OCI-LY7 (cell line): Measurements from ENCODE around the gene GNA12. TPM values are rescaled to one million over a fixed set of nuclear protein-coding genes. Genes with fewer than 3 reads are reported as not detected.

Source experiments
- BruUV-seq: library from RNA; stranded (reverse); fragments of 400-500 nt; replicated peaks from 2 replicates; lab custom pipeline; 2021; lab: Mats Ljungman, UMichigan
- CTCF ChIA-PET: fragments of 300-600 bp; sonication (Branson Sonifier 250); formaldehyde crosslinking; loops from one replicate; lab custom pipeline; 2022; ENCODE audit warnings: antibody characterized with exemption; ENCODE audit not compliant: unreplicated experiment; lab: Charles Lee
- POLR2A ChIA-PET: fragments of 300-600 bp; sonication (Branson Sonifier 250); formaldehyde crosslinking; loops from one replicate; lab custom pipeline; 2022; ENCODE audit warnings: antibody characterized with exemption; lab: Charles Lee
- DNase-seq: peaks from one replicate; pipeline ENCODE4 v3.0.0-alpha.2; 2015; ENCODE audit warnings: low spot score
- H2AFZ ChIP-seq: fragments of 200-600 bp; sonication (generic), shearing (Covaris generic); 2 replicates; pipeline ENCODE4 v1.6.1; 2014; ENCODE audit warnings: mild to moderate bottlenecking, antibody characterized with exemption, low read length, moderate library complexity
- H3K27ac ChIP-seq: fragments of 200-600 bp; sonication (generic); 2 replicates; pipeline ENCODE4 v1.5.1; 2014; ENCODE audit warnings: mixed run types, low read depth, mild to moderate bottlenecking, moderate library complexity, low read length, inconsistent platforms; ENCODE audit not compliant: poor library complexity, severe bottlenecking
- H3K36me3 ChIP-seq: fragments of 200-600 bp; sonication (generic); 2 replicates; pipeline ENCODE4 v1.6.1; 2014; ENCODE audit warnings: mild to moderate bottlenecking, antibody characterized with exemption, low read length, moderate library complexity, mixed read lengths; ENCODE audit not compliant: insufficient read depth
- H3K4me1 ChIP-seq: fragments of 200-600 bp; sonication (generic); 2 replicates; pipeline ENCODE4 v1.5.1; 2014; ENCODE audit warnings: mild to moderate bottlenecking, low read length; ENCODE audit not compliant: insufficient read depth, poor library complexity, severe bottlenecking
- H3K4me2 ChIP-seq: fragments of 200-600 bp; sonication (generic); 2 replicates; pipeline ENCODE4 v1.6.1; 2014; ENCODE audit warnings: mild to moderate bottlenecking, low read length
- H3K4me3 ChIP-seq: fragments of 200-600 bp; sonication (generic); 2 replicates; pipeline ENCODE4 v1.5.1; 2014; ENCODE audit warnings: mild to moderate bottlenecking, low read depth, low read length; ENCODE audit not compliant: poor library complexity, severe bottlenecking
- H3K79me2 ChIP-seq: fragments of 200-600 bp; sonication (generic); 2 replicates; pipeline ENCODE4 v1.6.1; 2016; ENCODE audit warnings: low read depth, mild to moderate bottlenecking, low read length, moderate library complexity, mixed read lengths; ENCODE audit not compliant: insufficient read depth
- H3K9me2 ChIP-seq: fragments of 200-600 bp; sonication (generic); 2 replicates; pipeline ENCODE4 v1.6.1; 2016; ENCODE audit warnings: mild to moderate bottlenecking, low read length, mixed read lengths; ENCODE audit not compliant: insufficient read depth
- H3K9me3 ChIP-seq: fragments of 200-600 bp; sonication (generic); 2 replicates; pipeline ENCODE4 v1.6.1; 2014; ENCODE audit warnings: mild to moderate bottlenecking, mixed run types, low read length, mixed read lengths
- H4K20me1 ChIP-seq: fragments of 200-600 bp; sonication (generic); 2 replicates; pipeline ENCODE4 v1.6.1; 2014; ENCODE audit warnings: mild to moderate bottlenecking, antibody characterized with exemption, low read length, moderate library complexity, mixed read lengths; ENCODE audit not compliant: insufficient read depth
- EZH2phosphoT487 ChIP-seq: fragments of 200-600 bp; sonication (generic); IDR thresholded peaks from 2 replicates; pipeline ENCODE4 v1.6.1; 2018; ENCODE audit warnings: low read depth, borderline replicate concordance, mild to moderate bottlenecking, mixed run types, antibody characterized with exemption, low read length, moderate library complexity, mixed read lengths
- intact Hi-C: fragments of 100-400 bp; cut with micrococcal nuclease; formaldehyde crosslinking; loops from one replicate; pipeline ENCODE4 v1.10.0; 2022; ENCODE audit not compliant: unreplicated experiment
- total RNA-seq, 2 experiments: library from RNA; depleted of rRNA in 1 of 2; stranded (reverse); fragments of >200 nt in 1 of 2; shearing (Covaris generic) in 1 of 2; gene quantifications; 2 replicates each; pipeline ENCODE4 v1.2.3, GENCODE V29; 2014 to 2022
- TF ChIP-seq, protein P1 (sequence below): fragments of 200-600 bp; sonication (generic); conservative IDR thresholded peaks from 2 replicates; pipeline ENCODE4 v1.5.1; 2014; ENCODE audit warnings: mild to moderate bottlenecking, antibody characterized with exemption, low read length, moderate library complexity, mixed read lengths

The GNA12 gene
- total RNA-seq, 2 experiments from 2014 or later: 10.3 to 35.9 TPM

GRCh38 chr7:2709553-2710285 lies 134.4 kb downstream of the GNA12 start:
- Histone ChIP-seq H3K9me2 (no peaks in the 10 kb centered on the region), H3K27ac (peak overlapping the region; percentile 81), H3K4me2 (peak overlapping the region; percentile 85), H4K20me1 (no peaks in the 10 kb centered on the region), H3K36me3 (no peaks in the 10 kb centered on the region), H3K79me2 (no peaks in the 10 kb centered on the region), H3K9me3 (no peaks in the 10 kb centered on the region), H3K4me3 (peak overlapping the region; percentile 64), H2AFZ (peak overlapping the region; percentile 83), H3K4me1 (peaks cover 33% of the 10 kb centered on the region)
- ChIA-PET POLR2A (interaction anchor here (0.5 to 4.3 kb wide), 18 partner anchors 9 to 434 kb away, joined by 3 to 36 read pairs (median 4); partner anchors contain the start of gene IQCE), CTCF (interaction anchor here (0.5 to 1.8 kb wide), 22 partner anchors 9 to 391 kb away, joined by 3 to 13 read pairs (median 4); no protein-coding TSS in a partner anchor)
- peak; percentile 92 for DNase-seq
- no peak for TF ChIP-seq EZH2phosphoT487
- TF ChIP-seq, protein P1, sequence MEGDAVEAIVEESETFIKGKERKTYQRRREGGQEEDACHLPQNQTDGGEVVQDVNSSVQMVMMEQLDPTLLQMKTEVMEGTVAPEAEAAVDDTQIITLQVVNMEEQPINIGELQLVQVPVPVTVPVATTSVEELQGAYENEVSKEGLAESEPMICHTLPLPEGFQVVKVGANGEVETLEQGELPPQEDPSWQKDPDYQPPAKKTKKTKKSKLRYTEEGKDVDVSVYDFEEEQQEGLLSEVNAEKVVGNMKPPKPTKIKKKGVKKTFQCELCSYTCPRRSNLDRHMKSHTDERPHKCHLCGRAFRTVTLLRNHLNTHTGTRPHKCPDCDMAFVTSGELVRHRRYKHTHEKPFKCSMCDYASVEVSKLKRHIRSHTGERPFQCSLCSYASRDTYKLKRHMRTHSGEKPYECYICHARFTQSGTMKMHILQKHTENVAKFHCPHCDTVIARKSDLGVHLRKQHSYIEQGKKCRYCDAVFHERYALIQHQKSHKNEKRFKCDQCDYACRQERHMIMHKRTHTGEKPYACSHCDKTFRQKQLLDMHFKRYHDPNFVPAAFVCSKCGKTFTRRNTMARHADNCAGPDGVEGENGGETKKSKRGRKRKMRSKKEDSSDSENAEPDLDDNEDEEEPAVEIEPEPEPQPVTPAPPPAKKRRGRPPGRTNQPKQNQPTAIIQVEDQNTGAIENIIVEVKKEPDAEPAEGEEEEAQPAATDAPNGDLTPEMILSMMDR: peak; percentile 97
- no TSS peak for BruUV-seq
- intact Hi-C loops: loop anchor here (1.0 to 2.0 kb wide), 3 partner anchors 38 to 135 kb away; partner anchors contain the start of gene GNA12

DNA sequence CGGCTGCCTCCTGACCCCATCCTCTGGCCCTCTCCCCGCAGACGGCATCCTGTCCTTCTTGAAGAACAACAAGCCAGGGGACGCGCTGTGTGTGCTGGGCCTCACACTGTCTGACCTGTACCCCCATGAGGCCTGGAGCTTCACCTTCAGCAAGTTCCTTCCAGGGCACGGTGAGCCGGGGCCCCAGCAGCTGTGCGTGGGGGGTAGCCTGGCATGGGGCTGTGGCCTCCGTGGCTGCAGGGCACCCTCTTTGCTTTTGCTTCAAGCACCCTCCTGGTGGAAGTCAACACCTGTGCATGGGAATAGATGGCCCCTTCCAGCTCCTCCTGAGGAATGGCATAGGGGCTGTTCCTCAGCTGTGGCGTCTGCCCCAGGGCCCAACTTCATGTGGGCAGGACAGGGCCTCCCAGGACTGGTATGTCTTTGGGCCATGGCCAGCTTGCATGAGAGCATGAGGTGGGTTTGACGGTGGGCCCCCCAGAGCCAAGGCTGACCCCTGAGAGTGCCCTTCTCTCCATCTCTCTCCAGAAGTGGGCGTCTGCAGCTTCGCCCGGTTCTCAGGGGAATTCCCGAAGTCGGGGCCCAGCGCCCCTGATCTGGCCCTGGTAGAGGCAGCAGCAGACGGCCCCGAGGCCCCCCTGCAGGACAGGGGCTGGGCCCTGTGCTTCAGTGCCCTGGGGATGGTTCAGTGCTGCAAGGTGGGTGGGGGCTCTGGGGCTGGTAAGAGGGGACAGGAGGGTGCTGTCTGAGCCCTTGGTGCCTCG lies 135.4 kb downstream of the GNA12 start:
- POLR2A ChIA-PET: interaction anchor here (0.9 to 4.3 kb wide), 3 partner anchors 9 to 198 kb away, joined by 3 to 36 read pairs (median 6); no protein-coding TSS in a partner anchor
- Histone ChIP-seq H3K4me1 (peaks cover 32% of the 10 kb centered on the region), H3K4me3 (peak overlapping the region; percentile 64), H3K36me3 (no peaks in the 10 kb centered on the region), H3K4me2 (peak overlapping the region; percentile 85), H2AFZ (peak overlapping the region; percentile 83; the same call in 1 of the 2 replicates), H3K9me3 (no peaks in the 10 kb centered on the region), H3K79me2 (no peaks in the 10 kb centered on the region), H3K9me2 (no peaks in the 10 kb centered on the region), H4K20me1 (no peaks in the 10 kb centered on the region), H3K27ac (no peak overlapping the region)
- BruUV-seq: no TSS peak
- TF ChIP-seq EZH2phosphoT487: no peak
- TF ChIP-seq, protein P1: no peak
- intact Hi-C loops: loop anchor here (1.0 to 2.0 kb wide), 2 partner anchors 37 to 64 kb away; no protein-coding TSS in a partner anchor
- CTCF ChIA-PET: interaction anchor here (1.3 kb wide), 1 partner anchor 19 kb away, joined by 3 read pairs; no protein-coding TSS in a partner anchor
- DNase-seq: no peak
